Urothelium cell line (cell line): Measurements from ENCODE around the gene EXOC3L2.

Experiments used
- DNase-seq: peaks from one replicate; pipeline ENCODE4 v3.0.0; 2011; ENCODE audit warnings: low spot score, mixed read lengths
- FAIRE-seq: peaks from 2 replicates; lab custom pipeline; 2011; peaks lifted over from hg19 to GRCh38; lab: Jason Lieb, UNC

The EXOC3L2 gene

DNA sequence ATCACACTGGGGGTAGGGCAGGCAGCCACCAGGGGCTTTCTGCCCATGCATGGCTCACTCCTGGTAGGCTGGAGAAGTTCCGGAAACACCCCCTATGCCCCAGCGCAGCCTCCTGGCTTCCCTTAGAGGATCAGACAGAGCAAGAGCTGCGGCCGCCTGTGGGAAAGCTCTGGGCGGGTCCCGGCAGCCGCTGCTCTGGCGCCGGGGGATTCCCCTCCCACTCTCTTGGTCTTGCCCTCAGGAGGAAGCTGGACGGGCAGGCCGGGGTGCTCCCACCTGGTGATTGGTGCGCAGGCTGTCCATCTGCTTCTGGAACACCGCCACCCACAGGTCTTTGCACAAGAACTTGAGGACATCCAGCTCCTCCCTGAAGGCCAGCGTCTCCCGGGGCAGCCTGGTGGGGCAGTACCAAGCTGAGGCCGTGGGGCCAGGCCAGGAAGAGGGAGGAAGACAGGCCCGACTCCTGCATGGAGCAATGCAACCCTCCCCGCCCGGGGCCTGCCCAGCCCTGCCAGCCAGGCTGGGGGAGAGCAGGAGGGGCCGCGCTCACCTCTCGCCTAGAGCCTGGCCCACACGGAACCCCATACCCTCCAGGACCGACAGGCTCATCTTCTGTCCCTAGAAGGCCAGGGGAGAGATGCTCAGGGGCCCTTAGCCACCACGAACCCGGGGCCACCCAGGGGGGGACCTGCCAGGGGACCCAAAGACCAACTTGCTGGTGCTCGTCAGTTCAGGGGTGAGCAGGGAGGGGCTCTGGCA lies 80.5 kb downstream of the EXOC3L2 start:
- FAIRE-seq, result no peak

DNA sequence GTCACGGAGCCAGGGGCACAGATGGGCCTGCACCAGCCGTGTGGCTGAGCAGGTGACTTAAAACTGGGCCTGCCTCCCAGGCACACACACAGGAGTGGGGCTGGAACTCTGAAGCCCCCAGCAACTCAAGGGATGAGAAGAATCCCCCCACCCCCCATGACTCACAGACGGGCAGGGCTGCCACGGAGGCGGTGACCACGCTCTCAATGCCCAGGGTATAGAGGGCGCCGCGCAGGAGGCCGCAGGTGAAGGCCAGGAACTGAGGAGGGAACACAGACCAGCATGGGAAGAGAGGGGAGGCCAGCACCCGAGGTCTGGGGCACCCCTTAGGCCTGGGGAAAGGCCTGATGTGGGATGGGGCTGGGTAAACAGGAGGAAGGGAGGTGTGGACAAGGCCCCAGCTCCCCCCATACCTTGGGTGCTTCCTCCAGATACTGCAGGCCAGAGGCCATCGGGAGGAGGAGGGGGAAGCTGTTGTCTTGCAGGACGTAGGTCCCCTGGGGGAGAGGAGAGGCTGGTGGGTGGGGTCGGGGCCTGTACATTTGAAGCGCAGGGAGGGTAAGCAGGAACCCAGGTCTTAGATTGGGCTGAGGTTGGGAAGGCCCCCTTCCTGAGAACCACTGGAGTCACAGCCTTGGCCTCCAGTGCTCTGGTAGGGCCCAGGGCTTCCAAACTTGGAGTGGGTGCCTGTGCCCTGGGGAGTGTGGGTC lies 81.3 kb downstream of the EXOC3L2 start:
- DNase-seq, result no peak
- no peak for FAIRE-seq

More for the DNA sequence above, 80.5 kb downstream of the EXOC3L2 start:
- no peak for DNase-seq

- FAIRE-seq (no peak), DNase-seq (no peak)
Observed at GRCh38 chr19:45163156-45163555, 82.1 kb downstream of the EXOC3L2 start.

GRCh38 chr19:45162608-45163143 lies 82.5 kb downstream of the EXOC3L2 start:
- FAIRE-seq (no peak), DNase-seq (no peak)
